Adrenal gland (tissue), 12 donors: Measurements from ENCODE around the gene ZCCHC7. TPM values are rescaled to one million over a fixed set of nuclear protein-coding genes. Genes with fewer than 3 reads are reported as not detected.

Experiments used
- DNase-seq, 7 donors: peaks; one replicate each; pipeline ENCODE4 v3.0.0-alpha.2; 2019 to 2020
- H3K27ac ChIP-seq, 5 donors: fragments of 200-600 bp; sonication (generic) in 4 of 5; 1 replicate in 3 of 5; 2 replicates in 2 of 5; pipeline versions ENCODE4 v1.5.1 to v1.8.0; 2016 to 2020; ENCODE audit warnings: mild to moderate bottlenecking in 1 of 5
- H3K27me3 ChIP-seq: fragments of 200-600 bp; 2 replicates; pipeline ENCODE4 v1.8.0; 2021
- H3K36me3 ChIP-seq, 2 donors: fragments of 200-600 bp; replicated peaks in 1 of 2; 1 replicate in 1 of 2; 2 replicates in 1 of 2; pipeline versions ENCODE4 v1.5.1 to v1.8.0; 2018 to 2022
- H3K4me1 ChIP-seq, 2 donors: fragments of 200-600 bp; replicated peaks in 1 of 2; 1 replicate in 1 of 2; 2 replicates in 1 of 2; pipeline versions ENCODE4 v1.5.1 to v1.8.0; 2018 to 2021
- H3K4me3 ChIP-seq, 4 donors: fragments of 200-600 bp; sonication (generic) in 3 of 4; one replicate each; pipeline ENCODE4 v1.5.1; 2016 to 2018
- H3K9me3 ChIP-seq, 3 donors: fragments of 200-600 bp; sonication (generic) in 1 of 3; replicated peaks in 1 of 3; 1 replicate in 2 of 3; 2 replicates in 1 of 3; pipeline versions ENCODE4 v1.5.1 to v1.8.0; 2016 to 2021
- CTCF ChIP-seq, 6 experiments: fragments of 450-650 bp in 4 of 6; fragments of 200-600 bp in 2 of 6; sonication (generic) in 1 of 6; IDR thresholded peaks; 1 replicate in 5 of 6; 2 replicates in 1 of 6; pipeline versions ENCODE4 v1.5.1 to v1.8.0; 2016 to 2021; ENCODE audit warnings: antibody characterized with exemption in 6 of 6, mild to moderate bottlenecking in 2 of 6, moderate library complexity in 1 of 6
- POLR2A ChIP-seq, 2 donors: fragments of 450-650 bp; IDR thresholded peaks; one replicate each; pipeline ENCODE4 v1.6.1; 2017; ENCODE audit warnings: antibody characterized with exemption in 2 of 2, mild to moderate bottlenecking in 2 of 2, moderate library complexity in 1 of 2
- WGBS, 4 donors: extraction: QIAGEN DNeasy Blood & Tissue Kit in 2 of 4; methylation state at CpG; one replicate each; pipeline versions ENCODE4 v1.1.5 to v1.1.7; 2013 to 2017; 5-methylcytosine and 5-hydroxymethylcytosine counted together
- intact Hi-C, 2 donors: fragments of 100-400 bp; cut with DNase I; formaldehyde crosslinking; loops; one replicate each; pipeline versions ENCODE4 v1.14.1 to v1.15.0; 2022 to 2023
- polyA plus RNA-seq, 3 donors: library from polyadenylated mRNA; stranded (reverse); fragments of 200-250 nt in 2 of 3; fragments of 350-450 nt in 1 of 3; fragmentation: Illumina TruSeq in 1 of 3; extraction: RNeasy Lipid Tissue Mini Kit (QIAGEN cat#74804) in 1 of 3; gene quantifications; one replicate each; pipeline ENCODE4 v1.2.3, GENCODE V29; 2013 to 2014
- total RNA-seq, 9 donors: library from RNA; depleted of rRNA in 4 of 9; stranded (reverse); fragments of >200 nt in 4 of 9; fragments of 120-200 nt in 1 of 9; fragmentation: NEBNext Ultra II Directional in 1 of 9; extraction: Animal tissue kit (Norgen Biotek cat#: 25700) in 1 of 9; gene quantifications; one replicate each; pipeline versions ENCODE4 v1.1.0 to v1.2.4, GENCODE V29; 2013 to 2023
- donor health status: healthy with polysubstance abuse.
- donor health status: Bipolar disorder and iron deficiency.
- donor health status: DM: yes; HTN: yes; CAD: no.
- donor health status: DM: no; HTN: no; CAD: no.
- donor health status: DM: no; HTN: no; CAD: no.
- donor health status: DM: yes; HTN: yes; CAD: no.

The ZCCHC7 gene
- total and polyA plus RNA-seq, 12 donors, result 6.0 to 21.3 (median 18.8) TPM

DNA sequence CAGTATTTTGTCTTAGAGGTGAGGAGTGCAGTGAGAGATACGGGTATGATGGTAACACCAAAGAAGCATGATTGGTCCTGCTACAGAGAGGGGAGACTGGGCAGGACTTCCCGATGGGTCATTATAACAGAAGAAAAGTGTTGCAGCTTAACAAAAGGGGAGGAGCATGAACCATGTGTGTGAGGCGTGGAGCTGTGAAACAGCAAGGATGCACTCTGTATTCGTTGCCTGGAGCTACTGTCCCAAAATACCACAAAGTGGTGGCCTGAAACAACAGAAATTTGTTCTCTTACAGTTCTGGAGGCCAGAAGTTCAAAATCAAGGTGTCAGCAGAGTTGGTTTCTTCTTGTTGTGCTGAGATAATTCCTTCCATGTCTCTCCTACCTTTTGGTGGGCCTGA, 242.8 kb downstream of the ZCCHC7 start:
- intact Hi-C loops, result no loop called here
- Histone ChIP-seq H3K9me3 (no peaks in the 10 kb centered on the region), H3K4me3 (no peak overlapping the region), H3K36me3 (no peaks in the 10 kb centered on the region), H3K27ac (no peak overlapping the region), H3K27me3 (no peaks in the 10 kb centered on the region), H3K4me1 (no peaks in the 10 kb centered on the region)
- DNase-seq, result no peak
- TF ChIP-seq CTCF (IDR thresholded peaks at IDR 0.05) (no peak), POLR2A (IDR thresholded peaks at IDR 0.05) (no peak)
- WGBS, 4 donors, result 85 to 98% (median 94%) methylated on average over 4 of the region's 4 CpGs

DNA sequence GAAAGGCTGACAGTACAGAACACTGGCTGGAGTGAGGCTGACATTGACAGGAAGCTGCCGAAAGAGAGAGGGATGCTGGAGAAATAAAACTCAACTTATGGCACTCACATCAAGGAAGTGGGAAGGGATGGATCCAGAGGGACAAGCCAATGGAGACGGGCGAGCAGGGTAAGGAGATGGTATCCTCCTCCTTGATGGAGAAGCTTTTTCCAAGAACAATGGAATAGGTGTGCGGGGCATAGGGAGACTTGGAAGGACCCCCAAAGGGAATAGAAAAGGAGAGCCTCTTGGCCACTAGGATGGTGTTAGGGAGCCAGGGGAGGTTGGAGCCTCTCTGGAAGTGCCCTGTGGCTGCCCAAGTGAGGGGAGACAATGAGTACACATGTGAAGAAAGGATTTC, 243.8 kb downstream of the ZCCHC7 start:
- no peaks in the 10 kb centered on the region for H3K4me1 ChIP-seq
- intact Hi-C loops, result no loop called here
- no peak for DNase-seq
- no peak for TF ChIP-seq POLR2A (IDR thresholded peaks at IDR 0.05)
- no peaks in the 10 kb centered on the region for H3K36me3 ChIP-seq
- H3K27me3 ChIP-seq, result no peaks in the 10 kb centered on the region
- no peaks in the 10 kb centered on the region for H3K9me3 ChIP-seq
- WGBS, 4 donors, result 86 to 91% (median 88%) methylated on average over 4 of the region's 4 CpGs
- no peak overlapping the region for H3K4me3 ChIP-seq
- H3K27ac ChIP-seq, result no peak overlapping the region

DNA sequence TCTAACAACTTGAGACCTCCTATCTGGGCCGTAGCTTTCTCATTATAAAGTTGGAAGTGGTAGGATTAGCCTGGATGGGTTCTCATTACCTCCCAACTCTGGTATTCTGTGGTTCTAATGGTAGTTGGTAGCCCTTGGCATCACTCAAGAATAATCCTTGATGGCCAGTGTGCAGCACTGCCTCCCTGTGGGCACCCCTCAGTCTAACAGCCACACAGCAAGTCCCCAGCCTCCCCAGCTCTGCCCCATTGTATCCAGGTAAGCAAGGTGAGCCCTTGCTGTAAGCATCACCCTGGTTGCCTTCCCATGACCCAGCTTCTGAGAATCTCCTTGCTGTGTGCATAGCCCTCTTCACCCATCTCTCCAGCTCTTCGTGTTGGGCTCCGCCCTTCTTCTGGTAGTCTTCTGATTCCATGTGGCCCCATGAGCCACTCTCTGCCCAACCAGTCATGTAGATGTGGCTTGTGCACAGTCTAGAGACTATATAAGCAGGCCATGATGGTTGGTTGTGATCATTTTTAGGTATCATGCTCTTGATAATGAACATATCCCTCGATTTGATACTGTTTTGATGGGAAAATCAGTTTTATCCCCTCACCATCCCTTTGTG, 244.5 kb downstream of the ZCCHC7 start:
- no peaks in the 10 kb centered on the region for H3K9me3 ChIP-seq
- no peak for DNase-seq
- TF ChIP-seq CTCF (IDR thresholded peaks at IDR 0.05), result peak in 1 of 6 experiments; percentile 25
- no peak for TF ChIP-seq POLR2A (IDR thresholded peaks at IDR 0.05)
- no peaks in the 10 kb centered on the region for H3K36me3 ChIP-seq
- no peak overlapping the region for H3K27ac ChIP-seq
- intact Hi-C loops, result no loop called here
- H3K27me3 ChIP-seq, result no peaks in the 10 kb centered on the region
- 92 to 97% (median 95%) methylated on average over 4 of the region's 4 CpGs for whole genome bisulfite sequencing, 4 donors
- H3K4me3 ChIP-seq, result no peak overlapping the region
- no peaks in the 10 kb centered on the region for H3K4me1 ChIP-seq

- DNase-seq, result no peak
- 90 to 97% (median 93%) methylated on average over 4 to 5 of the region's 5 CpGs for WGBS, 4 donors
- intact Hi-C loops, result no loop called here
Observed at GRCh38 chr9:37369671-37370070, 249.3 kb downstream of the ZCCHC7 start.

More at GRCh38 chr9:37369671-37370070, 249.3 kb downstream of the ZCCHC7 start:
- no peaks in the 10 kb centered on the region for H3K36me3 ChIP-seq
- H3K27me3 ChIP-seq, result no peaks in the 10 kb centered on the region
- no peaks in the 10 kb centered on the region for H3K9me3 ChIP-seq
- no peak overlapping the region for H3K4me3 ChIP-seq
- no peaks in the 10 kb centered on the region for H3K4me1 ChIP-seq
- TF ChIP-seq CTCF (IDR thresholded peaks at IDR 0.05) (no peak), POLR2A (IDR thresholded peaks at IDR 0.05) (no peak)
- no peak overlapping the region for H3K27ac ChIP-seq
